WTC11 (cell line): ENCODE results near the gene DPP9. TPM values are rescaled to one million over a fixed set of nuclear protein-coding genes. Genes with fewer than 3 reads are reported as not detected.

Experiments
- ATAC-seq: fragments of 200-7000 bp; cut with Tn5 transposase; 2 replicates; pipeline ENCODE4 v1.10.0; 2021; ENCODE audit warnings: mild to moderate bottlenecking, moderate library complexity
- CTCF ChIA-PET: fragments of 300-600 bp; sonication (Branson Sonifier 250); formaldehyde crosslinking; loops from one replicate; lab custom pipeline; 2021; ENCODE audit warnings: antibody characterized with exemption; lab: Charles Lee
- POLR2A ChIA-PET: fragments of 350-600 bp; sonication (Branson Sonifier 250); formaldehyde crosslinking; loops from one replicate; lab custom pipeline; 2021; ENCODE audit warnings: antibody characterized with exemption; lab: Charles Lee
- DNase-seq: peaks from one replicate; pipeline ENCODE4 v3.0.0; 2021; ENCODE audit warnings: low spot score
- H3K27ac Mint-ChIP-seq: 2 replicates; pipeline ENCODE4 v1.8.0; 2021; ENCODE audit warnings: mixed read lengths
- H3K27me3 Mint-ChIP-seq: 2 replicates; pipeline ENCODE4 v1.8.0; 2021; ENCODE audit warnings: low read depth, mild to moderate bottlenecking, moderate library complexity, mixed read lengths
- H3K36me3 Mint-ChIP-seq: 2 replicates; pipeline ENCODE4 v1.8.0; 2021; ENCODE audit warnings: mixed read lengths
- H3K4me1 Mint-ChIP-seq: 2 replicates; pipeline ENCODE4 v1.8.0; 2022; ENCODE audit warnings: mixed read lengths
- H3K4me3 Mint-ChIP-seq: 2 replicates; pipeline ENCODE4 v1.8.0; 2021; ENCODE audit warnings: mild to moderate bottlenecking, moderate library complexity, mixed read lengths
- H3K9me3 Mint-ChIP-seq: 2 replicates; pipeline ENCODE4 v1.8.0; 2021; ENCODE audit warnings: mixed read lengths
- AFF4 ChIP-seq: sonication (generic); formaldehyde crosslinking; IDR thresholded peaks from 2 replicates; pipeline ENCODE4 v1.8.1; 2023; ENCODE audit warnings: mild to moderate bottlenecking, missing genetic modification reagents, borderline replicate concordance
- CDX4 ChIP-seq: fragments of 250-450 bp; sonication (Bioruptor Pico); IDR thresholded peaks from 2 replicates; pipeline ENCODE4 v1.9.0; 2021; ENCODE audit warnings: moderate library complexity, mild to moderate bottlenecking, inconsistent platforms, borderline replicate concordance
- CREM ChIP-seq: sonication (generic); formaldehyde crosslinking; IDR thresholded peaks from 2 replicates; pipeline ENCODE4 v1.8.1; 2022; ENCODE audit warnings: mild to moderate bottlenecking, missing genetic modification reagents, moderate library complexity
- E2F1 ChIP-seq: sonication (generic); formaldehyde crosslinking; IDR thresholded peaks from 2 replicates; pipeline ENCODE4 v1.8.0; 2022; ENCODE audit warnings: mild to moderate bottlenecking, missing genetic modification reagents
- ELF4 ChIP-seq: sonication (generic); formaldehyde crosslinking; IDR thresholded peaks from 2 replicates; pipeline ENCODE4 v1.8.1; 2022; ENCODE audit warnings: low read depth, mild to moderate bottlenecking, moderate library complexity, missing genetic modification reagents
- EMX1 ChIP-seq: fragments of 250-450 bp; sonication (Bioruptor Pico); IDR thresholded peaks from 2 replicates; pipeline ENCODE4 v1.8.0; 2021; ENCODE audit warnings: mild to moderate bottlenecking
- FOXP1 ChIP-seq: sonication (generic); formaldehyde crosslinking; IDR thresholded peaks from 2 replicates; pipeline ENCODE4 v1.8.0; 2022; ENCODE audit warnings: missing genetic modification reagents, mild to moderate bottlenecking, moderate library complexity, borderline replicate concordance
- GABPB1 ChIP-seq: sonication (generic); formaldehyde crosslinking; IDR thresholded peaks from 2 replicates; pipeline ENCODE4 v1.8.1; 2023; ENCODE audit warnings: mild to moderate bottlenecking, missing genetic modification reagents
- GRHL2 ChIP-seq: fragments of 250-450 bp; sonication (Bioruptor Pico); IDR thresholded peaks from 2 replicates; pipeline ENCODE4 v1.8.0; 2022; ENCODE audit warnings: mild to moderate bottlenecking, moderate library complexity; ENCODE audit not compliant: insufficient replicate concordance, severe bottlenecking
- HMGA2 ChIP-seq: fragments of 250-450 bp; sonication (Bioruptor Pico); IDR thresholded peaks from 2 replicates; pipeline ENCODE4 v1.4.0; 2021; ENCODE audit warnings: mild to moderate bottlenecking, moderate library complexity
- KAT7 ChIP-seq: sonication (generic); formaldehyde crosslinking; IDR thresholded peaks from 2 replicates; pipeline ENCODE4 v1.8.1; 2023; ENCODE audit warnings: missing genetic modification reagents, mild to moderate bottlenecking, borderline replicate concordance
- PREB ChIP-seq: sonication (generic); formaldehyde crosslinking; IDR thresholded peaks from 2 replicates; pipeline ENCODE4 v1.8.1; 2022; ENCODE audit warnings: mild to moderate bottlenecking, missing genetic modification reagents, moderate library complexity, borderline replicate concordance
- RELA ChIP-seq: sonication (generic); formaldehyde crosslinking; IDR thresholded peaks from 2 replicates; pipeline ENCODE4 v1.8.1; 2022; ENCODE audit warnings: missing genetic modification reagents, mild to moderate bottlenecking, borderline replicate concordance
- USF2 ChIP-seq: sonication (generic); formaldehyde crosslinking; IDR thresholded peaks from 2 replicates; pipeline ENCODE4 v1.8.1; 2023; ENCODE audit warnings: mild to moderate bottlenecking, missing genetic modification reagents, moderate library complexity
- ZBTB43 ChIP-seq: sonication (generic); formaldehyde crosslinking; IDR thresholded peaks from 2 replicates; pipeline ENCODE4 v1.8.1; 2023; ENCODE audit warnings: mild to moderate bottlenecking, missing genetic modification reagents
- ZNF396 ChIP-seq: fragments of 250-450 bp; sonication (Bioruptor Pico); IDR thresholded peaks from 2 replicates; pipeline ENCODE4 v1.8.0; 2021; ENCODE audit warnings: mild to moderate bottlenecking, moderate library complexity, borderline replicate concordance
- ZNF416 ChIP-seq: fragments of 250-450 bp; sonication (Bioruptor Pico); IDR thresholded peaks from 2 replicates; pipeline ENCODE4 v1.9.0; 2021; ENCODE audit warnings: mild to moderate bottlenecking, inconsistent platforms
- ZNF671 ChIP-seq: fragments of 250-450 bp; sonication (Bioruptor Pico); IDR thresholded peaks from 2 replicates; pipeline ENCODE4 v1.8.0; 2021; ENCODE audit warnings: mild to moderate bottlenecking
- total RNA-seq: library from RNA; stranded (reverse); gene quantifications from 3 replicates; pipeline ENCODE4 v1.2.3, GENCODE V29; 2021

Gene DPP9
- total RNA-seq, 1 experiment from 2014 or later = 52.9 TPM

- ChIA-PET POLR2A (no interaction called here), CTCF (no interaction called here)
- Mint-ChIP-seq H3K27ac (no peak overlapping the region), H3K4me3 (no peak overlapping the region), H3K4me1 (no peaks in the 10 kb centered on the region), H3K27me3 (no peaks in the 10 kb centered on the region), H3K9me3 (no peaks in the 10 kb centered on the region), H3K36me3 (peaks cover 30% of the 10 kb centered on the region)
- ATAC-seq (no peak), DNase-seq (no peak)
- TF ChIP-seq ZBTB43 (CRISPR knock-in tag) = no peak
These were observed 32.3 kb downstream of the DPP9 start for GRCh38 chr19:4691373-4691772.

GRCh38 chr19:4690361-4690760 lies 33.3 kb downstream of the DPP9 start:
- Mint-ChIP-seq H3K36me3 (peaks cover 30% of the 10 kb centered on the region), H3K4me1 (no peaks in the 10 kb centered on the region), H3K9me3 (no peaks in the 10 kb centered on the region), H3K27ac (peak overlapping the region; percentile 53; the same call in 1 of the 2 replicates), H3K4me3 (no peak overlapping the region), H3K27me3 (no peaks in the 10 kb centered on the region)
- ATAC-seq (no peak), DNase-seq (no peak)
- no peak for TF ChIP-seq GABPB1
- no peak for TF ChIP-seq CREM (CRISPR knock-in tag)
- TF ChIP-seq ZBTB43 (CRISPR knock-in tag) = no peak
- TF ChIP-seq GRHL2 (CRISPR knock-in tag) = no peak
- TF ChIP-seq AFF4 (CRISPR knock-in tag) = no peak
- TF ChIP-seq PREB (CRISPR knock-in tag) = no peak
- TF ChIP-seq FOXP1 = no peak
- no peak for TF ChIP-seq ZNF671 (CRISPR knock-in tag)
- TF ChIP-seq KAT7 (CRISPR knock-in tag) = no peak
- TF ChIP-seq HMGA2 = no peak
- no peak for TF ChIP-seq ZNF416 (CRISPR knock-in tag)
- TF ChIP-seq ZNF396 = no peak
- TF ChIP-seq E2F1 (CRISPR knock-in tag) = no peak
- TF ChIP-seq RELA = no peak
- no peak for TF ChIP-seq ELF4 (CRISPR knock-in tag)
- no peak for TF ChIP-seq USF2 (CRISPR knock-in tag)
- TF ChIP-seq EMX1 (CRISPR knock-in tag) = no peak
- TF ChIP-seq CDX4 (CRISPR knock-in tag) = no peak
- CTCF ChIA-PET = interaction anchor here (1.3 to 1.7 kb wide), 3 partner anchors 10 to 167 kb away, joined by 3 to 5 read pairs (median 3); no protein-coding TSS in a partner anchor
- POLR2A ChIA-PET = no interaction called here
